SK-N-MC (cell line): ENCODE measurements around the gene OR2A5.

ENCODE experiments used
- EZH2 ChIP-seq: fragments of 200-600 bp; sonication (generic); IDR thresholded peaks from one replicate; pipeline ENCODE4 v1.6.1; 2017; ENCODE audit warnings: antibody characterized with exemption
- POLR2AphosphoS5 ChIP-seq: IDR thresholded peaks from 2 replicates; pipeline ENCODE4 v1.6.1; 2012; ENCODE audit warnings: mild to moderate bottlenecking, low read depth, low read length, borderline replicate concordance

GRCh38 chr7:144004703-144005102, 44.0 kb upstream of the OR2A5 start:
- TF ChIP-seq EZH2 (no peak), POLR2AphosphoS5 (no peak)
